GM19023 (cell line): ENCODE data around the gene IGSF21.

Experiments
- ATAC-seq: cut with Tn5 transposase; IDR thresholded peaks from one replicate; pipeline ENCODE4 v1.9.1; 2021; ENCODE audit warnings: mild to moderate bottlenecking, moderate library complexity; ENCODE audit not compliant: unreplicated experiment

The IGSF21 gene

DNA sequence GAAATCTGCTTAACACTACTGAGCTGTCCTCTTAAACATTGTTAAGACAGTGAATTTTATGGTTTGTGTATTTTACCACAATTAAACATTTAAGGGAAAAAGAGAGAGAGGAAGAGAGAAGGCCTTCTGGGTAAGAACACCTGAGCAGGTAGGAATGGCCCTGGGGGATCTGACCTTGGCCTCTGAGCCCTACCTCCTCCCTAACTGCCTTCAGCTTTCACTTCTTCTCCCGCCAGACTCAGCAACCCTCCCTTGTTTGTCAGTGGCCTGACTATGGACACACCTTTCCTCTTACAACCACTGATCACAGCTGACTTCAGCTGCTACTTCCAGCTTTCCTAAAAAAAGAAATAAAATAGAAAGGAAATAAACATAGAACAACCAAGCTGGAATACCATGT, 13.5 kb upstream of the IGSF21 start:
- no peak for ATAC-seq

DNA sequence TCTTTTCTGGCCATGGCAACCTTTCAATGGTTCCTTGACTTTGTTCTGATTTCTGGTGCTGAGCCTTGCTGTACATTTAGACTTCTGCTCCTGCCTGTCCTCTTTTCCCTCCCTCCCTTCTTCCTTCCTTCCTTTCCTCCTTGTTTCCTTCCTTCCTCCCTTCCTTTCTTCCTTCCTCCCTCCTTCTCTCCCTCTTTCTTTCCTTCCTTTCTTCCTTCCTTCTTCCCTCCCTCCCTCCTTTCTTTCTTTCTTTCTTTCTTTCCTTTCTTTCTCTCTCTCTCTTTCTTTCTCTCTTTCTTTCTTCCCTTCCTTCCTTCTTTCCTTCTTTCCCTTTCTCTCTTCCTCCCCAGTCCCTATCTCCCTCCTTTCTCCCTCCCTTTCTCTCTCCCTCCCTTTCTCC, 10.4 kb upstream of the IGSF21 start:
- ATAC-seq, result no peak

DNA sequence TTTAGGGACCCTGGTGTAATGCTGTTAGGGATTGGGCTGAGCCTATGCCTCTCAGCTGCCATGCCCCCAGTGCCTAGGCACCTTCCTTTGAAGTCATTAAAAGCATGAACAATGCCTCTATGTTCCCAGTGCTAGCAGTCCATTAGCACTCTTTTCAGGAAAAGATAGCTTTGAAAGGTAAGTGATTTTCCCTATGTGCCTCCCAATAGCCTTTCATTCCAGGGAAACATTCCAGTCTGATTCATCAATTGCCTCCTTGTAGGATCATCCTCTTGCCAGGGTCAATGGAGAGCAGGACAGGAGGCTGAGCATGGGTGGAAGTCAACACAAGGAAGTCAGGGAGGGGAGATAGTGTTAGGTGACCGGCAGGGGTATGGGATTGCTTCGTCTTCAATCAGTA, 8.6 kb upstream of the IGSF21 start:
- ATAC-seq, result no peak

DNA sequence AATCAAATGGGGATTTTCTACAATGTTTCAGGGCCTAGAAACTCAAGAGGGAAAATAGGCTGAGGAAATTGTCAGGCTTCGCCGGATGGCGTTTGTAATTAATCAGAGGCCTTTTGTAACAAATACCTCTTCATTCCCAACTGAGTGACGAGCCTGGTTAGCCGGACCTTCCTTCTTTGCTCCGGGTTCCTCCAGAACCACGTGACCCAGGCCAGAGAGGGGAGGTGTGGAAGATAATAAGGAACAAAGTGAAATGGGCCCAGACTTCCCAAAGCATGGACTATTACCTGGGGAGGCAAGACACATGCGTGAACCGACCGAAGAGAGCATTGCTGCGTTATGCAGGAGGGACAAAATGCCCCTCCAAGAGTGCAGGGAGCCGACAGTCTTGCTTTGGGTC, 7.5 kb upstream of the IGSF21 start:
- ATAC-seq, result no peak

DNA sequence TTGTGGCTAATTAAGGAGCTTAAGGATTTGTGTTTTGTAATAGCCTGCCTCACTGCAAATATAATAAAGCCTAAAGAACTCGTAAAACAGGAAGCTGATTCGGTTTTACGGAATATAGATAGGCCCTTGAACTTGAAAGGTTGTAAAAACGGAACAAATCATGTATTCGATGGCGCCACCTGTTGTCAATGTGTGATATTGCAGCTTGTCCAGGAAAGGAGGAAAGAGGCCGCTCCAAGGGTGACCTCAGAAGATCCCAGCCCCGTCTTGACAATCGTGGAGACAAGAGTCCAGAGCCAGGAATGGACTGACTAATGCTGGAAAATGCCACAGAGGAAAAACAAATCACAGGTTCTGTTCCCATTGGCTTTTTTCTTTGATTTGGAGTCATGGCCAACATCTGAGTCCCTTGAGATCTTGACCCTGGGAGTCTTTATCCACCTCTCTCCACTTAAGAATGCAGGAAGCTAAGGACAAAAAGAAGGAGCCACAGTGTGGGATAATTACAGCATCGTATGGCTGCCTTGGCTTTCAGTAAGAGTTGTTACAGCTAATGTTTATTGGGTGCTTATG, 7.0 kb upstream of the IGSF21 start:
- no peak for ATAC-seq

DNA sequence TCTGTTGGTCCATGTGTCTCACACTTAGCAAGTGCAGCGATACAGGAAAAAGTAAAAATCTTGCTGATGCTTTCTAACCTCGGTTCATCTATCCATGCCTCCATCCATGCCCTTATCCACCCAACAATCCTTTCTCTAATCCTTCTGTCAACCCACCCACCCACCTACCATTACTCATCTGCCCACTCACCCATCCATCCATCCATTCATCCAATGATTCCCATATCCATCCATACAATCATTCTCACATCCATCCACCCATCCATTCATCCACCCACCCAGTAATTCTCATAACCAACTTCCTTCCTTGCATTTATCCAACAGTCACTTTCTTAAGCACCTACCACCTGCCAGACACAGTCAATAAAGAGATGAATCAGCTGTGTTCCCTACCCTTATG, 6.1 kb upstream of the IGSF21 start:
- ATAC-seq, result no peak

DNA sequence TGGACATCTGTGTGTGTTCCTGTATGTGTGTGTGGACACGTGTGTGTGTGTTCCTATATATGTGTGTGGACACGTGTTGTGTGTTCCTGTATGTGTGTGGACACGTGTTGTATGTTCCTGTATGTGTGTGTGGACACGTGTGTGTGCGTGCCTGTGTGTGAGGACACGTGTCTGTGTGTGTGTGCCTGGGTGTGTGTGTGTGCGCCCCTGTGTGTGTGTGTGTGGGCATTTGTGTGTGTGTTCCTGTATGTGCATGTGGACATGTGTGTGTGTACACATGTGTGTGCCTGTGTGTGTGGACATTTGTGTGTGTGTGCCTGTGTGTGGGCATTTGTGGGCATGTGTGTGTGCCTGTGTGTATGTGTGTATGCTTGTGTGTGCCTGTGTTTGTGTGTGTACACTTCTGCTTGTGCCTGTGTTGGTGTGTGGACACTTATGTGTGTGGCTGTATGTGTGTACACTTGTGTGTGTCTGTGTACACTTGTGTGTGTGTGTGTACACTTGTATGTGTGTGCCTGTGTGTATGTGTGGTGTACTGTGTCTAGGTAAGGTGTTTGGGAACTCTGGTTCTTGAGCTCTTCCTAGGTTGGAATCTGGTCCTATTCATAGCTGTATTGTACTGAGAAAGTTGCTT, 3.7 kb upstream of the IGSF21 start:
- no peak for ATAC-seq

DNA sequence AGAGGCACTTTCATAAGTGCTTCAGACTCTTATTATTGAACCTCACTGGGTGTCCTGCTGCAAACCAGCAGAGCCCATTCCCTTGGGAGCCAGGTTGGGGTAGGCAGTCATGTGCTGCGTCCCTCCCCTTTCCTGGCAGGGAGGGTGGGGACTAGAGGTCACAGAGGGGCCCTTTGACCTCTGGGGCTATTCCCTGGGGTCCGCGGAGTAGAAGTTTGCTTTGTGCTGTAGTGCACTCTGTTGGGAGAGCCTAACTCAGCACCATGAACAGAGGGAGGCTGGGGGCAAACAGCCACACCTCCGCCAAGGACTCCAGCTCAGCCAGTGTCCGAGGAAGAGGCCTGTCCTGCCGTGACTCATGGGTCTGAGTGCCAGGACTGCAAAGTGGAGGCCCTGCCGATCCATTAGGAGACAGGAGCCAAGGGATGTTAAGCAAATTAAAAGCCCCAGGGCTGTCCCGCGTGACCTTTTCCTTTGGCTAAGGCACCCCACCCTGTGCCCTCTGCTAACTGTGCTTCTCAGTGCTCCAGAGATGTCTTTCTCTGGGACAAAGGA, 3.0 kb upstream of the IGSF21 start:
- no peak for ATAC-seq

DNA sequence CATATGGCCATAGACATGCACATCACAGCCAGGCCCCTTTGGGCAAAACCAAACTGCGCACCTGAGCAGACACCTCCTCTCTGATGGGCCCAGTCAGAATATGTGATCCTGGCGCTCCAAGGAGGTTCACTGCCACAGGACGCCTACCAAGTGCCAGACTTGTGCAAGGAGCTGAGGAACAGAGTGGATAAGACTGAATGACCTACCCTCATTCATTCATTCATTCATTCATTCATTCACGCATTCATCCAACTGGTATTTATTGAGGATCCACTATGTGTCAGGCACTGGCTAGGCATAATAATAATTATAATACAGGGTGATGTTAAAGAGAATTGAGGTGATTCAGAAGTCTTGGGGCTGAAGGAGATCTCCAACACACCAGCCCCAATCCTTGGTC, 2.4 kb upstream of the IGSF21 start:
- no peak for ATAC-seq

DNA sequence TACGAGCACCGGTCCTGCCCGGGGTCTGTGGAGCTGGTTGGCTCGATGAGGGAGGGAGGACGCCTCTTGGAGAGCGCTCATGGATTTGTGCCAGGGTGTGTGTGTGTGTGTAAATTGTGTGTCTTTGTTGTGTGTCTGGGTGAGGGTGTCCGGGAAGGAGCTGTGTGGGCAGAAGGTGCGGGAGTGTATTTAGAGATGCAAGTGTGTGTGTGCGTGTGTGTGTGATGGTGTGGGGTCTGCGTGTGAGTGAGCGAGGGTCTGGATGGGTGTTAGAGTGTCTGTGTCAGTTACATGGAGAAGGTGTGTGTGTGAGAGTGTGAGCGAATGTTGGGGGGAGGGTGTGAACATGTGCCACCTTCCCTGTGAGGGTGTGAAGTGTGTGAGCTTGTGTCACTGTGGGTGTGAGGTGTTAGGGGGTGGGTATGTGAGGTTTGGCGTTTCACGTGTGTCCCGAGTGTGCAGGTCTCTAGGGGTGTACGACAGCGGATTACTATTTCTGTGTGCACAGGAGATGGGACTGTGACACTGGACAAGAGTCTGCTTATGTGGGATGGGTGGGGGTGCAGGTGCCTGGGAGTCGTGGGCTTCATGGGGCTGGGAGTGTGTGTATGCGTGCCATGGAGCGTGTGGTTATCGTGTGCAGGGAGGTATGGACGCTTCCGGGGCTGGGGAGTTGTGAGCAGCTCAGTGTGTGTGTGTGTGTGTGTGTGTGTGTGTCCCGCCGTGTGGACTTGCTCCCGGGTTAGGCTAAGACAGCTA, 880 bp downstream of the IGSF21 start:
- ATAC-seq, result no peak

DNA sequence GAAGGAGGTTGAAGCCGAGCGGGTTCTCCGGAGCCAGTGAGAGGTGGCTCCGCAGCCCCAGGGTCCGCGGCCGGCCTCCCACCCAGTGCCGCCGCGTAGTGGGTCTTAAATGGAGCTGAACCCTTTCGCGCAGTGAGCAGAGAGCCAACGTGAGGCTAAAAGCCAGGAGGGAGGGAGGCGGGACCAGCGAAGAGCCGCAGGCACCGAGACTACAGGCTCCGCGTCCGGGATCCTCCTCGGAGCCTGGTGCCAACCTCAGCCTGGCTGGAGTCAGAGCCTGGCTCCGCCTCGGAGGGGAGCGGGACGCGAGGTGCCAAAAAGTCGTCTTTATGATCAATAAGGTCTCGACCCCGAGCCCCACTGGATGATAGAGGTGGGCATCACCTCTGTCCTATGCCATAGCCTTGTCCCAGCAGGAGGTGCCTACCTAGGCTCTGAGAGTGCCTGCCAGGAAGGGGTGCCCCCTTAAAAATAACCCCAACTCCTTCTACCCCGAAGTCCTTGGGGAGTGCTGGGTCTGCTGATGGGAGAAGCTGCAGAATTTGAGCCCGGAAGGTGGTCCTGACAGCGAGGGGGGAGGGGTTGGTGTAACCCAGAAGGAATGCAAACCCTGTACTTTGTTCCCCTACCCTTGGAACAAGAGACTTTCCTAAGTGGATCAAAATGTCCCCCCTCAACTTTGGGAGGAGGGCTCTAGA, 1.6 kb downstream of the IGSF21 start:
- ATAC-seq, result no peak

DNA sequence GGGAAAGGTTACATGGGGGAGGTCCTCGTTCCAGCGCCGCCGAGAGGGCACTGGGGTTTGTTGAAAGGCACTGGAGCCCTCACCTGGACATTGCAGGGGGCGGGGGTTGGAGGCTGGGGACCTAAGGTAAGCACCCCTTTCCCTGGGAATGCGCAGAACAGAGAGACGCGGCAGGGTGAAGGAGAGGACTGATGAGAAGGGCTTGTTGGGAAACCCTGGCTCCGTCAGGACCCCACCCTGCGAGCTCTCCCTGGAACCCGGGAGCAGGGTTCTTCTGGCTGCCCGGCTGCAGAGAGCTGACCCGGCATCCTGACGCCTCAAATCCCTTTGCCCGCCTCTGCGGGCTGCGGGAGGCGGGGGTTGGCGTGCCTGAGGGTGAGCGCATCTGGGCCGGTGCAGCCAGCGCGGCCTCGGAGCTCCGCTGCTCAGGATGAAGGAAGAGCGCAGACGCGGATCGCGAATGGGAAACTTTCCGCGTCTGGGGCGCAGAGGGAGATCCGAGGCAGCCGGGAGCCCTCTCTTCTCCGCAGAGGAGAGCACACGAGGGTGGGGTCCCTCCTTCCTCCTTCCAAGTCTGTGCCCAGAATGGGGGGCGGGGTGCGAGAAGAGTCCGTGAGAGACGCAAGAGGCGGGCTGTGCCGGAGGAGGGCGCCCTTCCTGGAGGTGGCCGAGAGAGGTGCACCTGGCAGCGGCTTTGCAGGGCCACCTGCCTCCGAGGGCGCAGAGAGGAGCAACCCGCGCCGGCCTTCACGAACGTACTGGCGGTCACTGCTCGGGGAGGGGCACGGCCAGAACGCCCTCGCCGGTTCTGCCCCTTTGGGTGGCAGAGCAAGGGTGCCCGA, 2.4 kb downstream of the IGSF21 start:
- no peak for ATAC-seq

DNA sequence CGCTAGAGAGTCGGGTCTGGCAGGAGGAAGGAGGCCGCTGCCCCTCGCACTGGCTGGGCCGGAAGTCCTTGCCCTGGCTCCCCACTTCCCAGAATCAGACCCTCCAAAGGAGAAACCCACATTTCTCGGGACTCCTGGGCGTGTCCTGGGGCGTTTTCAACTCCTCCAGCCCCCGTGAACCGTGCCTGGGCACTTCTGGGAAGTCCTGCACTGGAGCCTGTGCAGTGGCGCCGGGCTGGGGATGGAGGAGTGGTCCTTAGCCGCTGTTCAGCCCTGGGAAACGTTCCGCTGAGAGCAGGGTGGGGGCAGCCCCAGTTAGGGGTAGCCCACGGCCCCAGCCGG, 3.0 kb downstream of the IGSF21 start:
- no peak for ATAC-seq

DNA sequence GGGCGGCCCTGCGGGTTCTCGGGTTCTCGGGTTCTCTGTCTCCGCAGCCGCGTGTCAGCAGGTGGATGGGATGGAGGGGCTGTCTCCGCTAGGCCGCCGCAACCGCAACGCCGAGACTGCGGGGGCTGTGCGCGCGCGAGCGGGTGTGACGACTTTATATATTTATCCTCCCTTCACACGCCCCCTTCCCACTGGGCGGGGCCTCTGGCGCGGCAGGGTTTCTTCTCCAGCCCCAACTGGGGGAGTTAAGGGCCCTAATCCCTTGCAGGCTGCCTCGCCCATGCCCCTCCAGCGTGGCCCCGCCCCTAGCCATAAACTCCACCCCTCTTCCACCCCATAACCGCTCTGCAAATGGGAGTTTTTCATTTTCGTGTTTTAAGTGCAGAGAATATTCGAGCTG, 3.4 kb downstream of the IGSF21 start:
- no peak for ATAC-seq

DNA sequence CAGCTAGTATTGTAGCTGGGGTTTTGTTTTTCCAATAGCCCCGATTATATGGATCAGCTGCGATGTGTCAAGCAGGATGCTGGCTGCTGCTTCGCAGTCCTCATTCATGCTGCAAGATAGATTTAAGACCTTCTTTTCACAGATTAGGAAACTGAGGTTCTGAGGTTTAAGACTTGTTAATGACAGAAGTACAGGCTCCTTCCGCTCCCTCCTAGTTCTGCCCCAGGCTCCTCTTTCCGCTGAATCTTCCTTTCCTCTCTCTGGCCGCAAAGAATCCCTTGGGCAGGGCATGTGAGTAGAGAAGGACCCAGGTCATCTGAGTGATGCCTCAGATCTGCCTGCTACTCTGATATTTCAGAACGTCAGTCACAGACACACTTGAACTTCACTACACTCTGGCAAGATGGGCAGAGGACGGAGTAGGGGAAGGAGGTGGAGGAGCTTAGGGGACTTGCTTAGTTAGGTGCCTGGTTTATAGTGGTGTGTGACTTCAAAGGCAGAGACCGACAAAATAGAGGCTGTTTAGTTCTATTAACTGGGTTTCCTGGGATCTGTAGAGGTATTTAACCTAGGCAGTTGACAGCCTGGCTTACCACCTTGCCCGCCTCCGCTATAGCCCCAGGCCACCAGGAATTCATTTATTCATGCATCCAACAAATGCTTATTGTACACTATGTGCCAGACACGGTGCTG, 4.2 kb downstream of the IGSF21 start:
- no peak for ATAC-seq

DNA sequence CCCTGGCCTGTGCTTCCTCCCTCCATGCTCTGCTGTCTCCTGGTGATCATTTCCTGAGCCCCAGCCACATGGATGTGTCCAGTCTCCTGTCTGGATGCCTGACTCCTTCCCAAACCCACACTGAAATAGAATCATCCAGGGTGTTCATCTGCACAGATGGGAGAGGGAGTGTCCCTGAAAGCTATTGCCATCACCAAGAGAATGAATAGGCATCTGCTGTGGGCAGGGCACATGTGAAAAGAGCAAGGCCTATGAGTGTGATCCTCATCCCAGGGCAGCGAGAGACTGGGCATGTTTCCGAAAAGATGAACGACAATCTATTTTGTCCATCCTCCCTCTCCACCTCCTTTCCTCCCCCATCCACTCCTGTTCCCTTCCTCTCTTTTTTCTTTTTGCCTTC, 5.0 kb downstream of the IGSF21 start:
- ATAC-seq, result no peak

DNA sequence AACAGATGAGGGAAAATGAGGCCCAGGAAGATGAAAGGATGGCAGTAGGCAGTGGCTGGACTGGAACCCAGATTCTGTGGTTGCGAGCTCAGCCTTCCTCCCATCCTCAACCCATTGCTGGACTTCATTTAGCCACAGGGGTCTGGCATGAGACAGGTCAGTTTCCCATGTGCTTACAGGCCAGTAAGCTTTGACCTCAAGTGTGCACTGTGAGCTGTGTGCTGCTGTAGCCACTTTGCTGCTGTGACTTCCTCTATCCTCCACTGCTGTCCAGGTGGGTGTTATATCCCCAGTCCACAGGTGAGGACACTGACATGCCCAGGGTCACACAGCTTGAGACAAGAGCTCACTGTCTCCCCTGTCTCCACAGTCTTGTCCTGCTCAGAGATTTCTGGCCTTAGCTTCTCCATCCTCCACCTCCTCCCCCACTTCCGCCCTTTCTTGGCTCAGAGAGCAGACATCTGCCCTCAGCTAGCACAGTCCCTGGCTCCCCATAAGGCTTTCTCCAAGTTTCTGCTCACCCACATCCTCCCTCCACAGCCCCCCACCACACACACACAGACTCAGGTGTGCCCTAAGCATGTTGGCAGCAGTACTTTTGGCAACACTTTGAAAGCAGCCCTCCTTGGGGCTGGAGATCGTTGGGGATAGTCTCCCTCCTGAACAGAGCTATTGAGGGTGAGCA, 7.3 kb downstream of the IGSF21 start:
- ATAC-seq, result no peak

DNA sequence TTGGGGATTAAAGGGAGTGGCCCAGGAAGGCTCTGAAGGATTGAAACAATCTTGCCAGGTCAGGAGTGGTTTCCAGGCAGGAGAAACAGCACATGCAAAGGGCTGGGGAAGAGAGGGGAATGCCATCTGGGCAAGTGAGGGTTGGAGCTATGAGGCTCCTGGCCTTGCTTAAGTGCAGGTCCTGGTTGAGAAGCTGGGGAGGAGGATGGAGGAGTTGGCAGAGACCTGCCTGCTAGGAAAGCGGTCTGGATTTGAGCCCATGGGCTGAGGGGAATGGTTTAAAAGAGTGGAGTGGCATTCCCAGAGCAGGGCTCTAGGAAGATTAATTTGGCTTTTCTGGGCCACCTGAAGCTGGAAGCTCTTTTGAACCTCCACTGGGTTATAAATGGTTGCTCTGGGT, 9.2 kb downstream of the IGSF21 start:
- ATAC-seq, result no peak

DNA sequence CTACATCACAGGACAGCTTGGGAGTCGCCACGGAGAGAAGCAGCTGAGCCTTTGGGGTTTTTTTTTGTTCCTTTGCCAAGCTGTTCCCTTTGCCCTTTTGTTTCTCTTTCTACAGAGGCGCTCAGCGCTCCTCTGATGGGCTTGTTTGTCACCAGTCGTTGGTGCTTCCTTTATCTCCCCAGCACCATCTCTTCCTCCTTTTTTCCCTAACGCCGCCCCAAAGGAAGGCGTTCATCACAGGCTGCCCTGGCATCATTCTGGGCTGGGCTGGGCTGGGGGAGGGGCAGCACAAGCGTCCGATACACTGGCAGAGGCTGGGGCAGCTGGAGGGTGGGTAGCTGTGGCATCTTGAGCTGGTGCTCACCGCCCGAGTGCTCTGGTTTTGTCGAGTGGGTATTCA, 10.5 kb downstream of the IGSF21 start:
- ATAC-seq, result no peak

DNA sequence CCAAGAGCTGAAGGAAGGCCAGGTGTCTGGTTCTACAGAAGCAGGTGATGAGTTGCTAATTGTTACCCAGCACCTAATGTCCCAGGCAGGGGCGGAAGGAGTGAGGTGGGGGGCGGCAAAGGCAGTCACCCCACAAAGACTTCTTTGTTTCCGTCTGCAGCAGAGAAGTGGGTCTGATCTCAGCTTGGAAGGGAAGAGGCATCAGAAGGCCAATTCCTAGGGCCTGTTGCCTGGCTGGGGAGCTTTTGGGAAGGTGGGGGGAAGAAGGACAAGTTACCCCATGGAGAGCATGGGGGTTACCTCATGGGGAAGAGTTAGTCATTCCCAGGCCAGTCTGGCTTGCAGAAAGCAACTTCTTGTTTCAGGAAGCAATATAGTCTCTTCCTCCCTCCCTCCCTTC, 10.9 kb downstream of the IGSF21 start:
- ATAC-seq, result no peak
